ENCODE results near the gene PUS1. TPM values are rescaled to one million over a fixed set of nuclear protein-coding genes. Genes with fewer than 3 reads are reported as not detected.

Gene PUS1
- total RNA-seq, 3 donors from 2014 or later = 21.0 to 28.3 (median 22.9) TPM

- Histone ChIP-seq H3K4me3 (no peak overlapping the region), H3K4me1 (ENCODE audit: low read depth) (peaks cover 5% of the 10 kb centered on the region), H3K36me3 (ENCODE audit: low read depth) (peaks cover 9% of the 10 kb centered on the region), H3K9me3 (no peaks in the 10 kb centered on the region)
- no peak for ATAC-seq
- intact Hi-C loops (cut with DNase I, micrococcal nuclease) = no loop called here
- TF ChIP-seq CTCF (IDR thresholded peaks at IDR 0.05) = no peak
- DNase-seq = no peak
Observed at GRCh38 chr12:131905081-131905629, 23.9 kb upstream of the PUS1 start.

GRCh38 chr12:131905630-131906091, 23.4 kb upstream of the PUS1 start:
- DNase-seq = no peak
- no peaks in the 10 kb centered on the region for H3K9me3 ChIP-seq
- peaks cover 9% of the 10 kb centered on the region for H3K36me3 ChIP-seq (ENCODE audit: low read depth)
- no peak overlapping the region for H3K4me3 ChIP-seq
- no peak for TF ChIP-seq CTCF (IDR thresholded peaks at IDR 0.05)
- intact Hi-C loops (cut with DNase I, micrococcal nuclease) = no loop called here
- ATAC-seq = no peak
- peaks cover 5% of the 10 kb centered on the region for H3K4me1 ChIP-seq (ENCODE audit: low read depth)

GRCh38 chr12:131907379-131908091, 21.5 kb upstream of the PUS1 start:
- peaks cover 9% of the 10 kb centered on the region for H3K36me3 ChIP-seq (ENCODE audit: low read depth)
- no peak for ATAC-seq

GRCh38 chr12:131908092-131909080, 20.7 kb upstream of the PUS1 start:
- ATAC-seq (no peak), DNase-seq (no peak)
- intact Hi-C loops (cut with DNase I, micrococcal nuclease) = no loop called here
- H3K4me1 ChIP-seq (ENCODE audit: low read depth) = no peaks in the 10 kb centered on the region
- TF ChIP-seq CTCF (IDR thresholded peaks at IDR 0.05) = no peak
- H3K9me3 ChIP-seq = no peaks in the 10 kb centered on the region
- H3K4me3 ChIP-seq = no peak overlapping the region
- peaks cover 9% of the 10 kb centered on the region for H3K36me3 ChIP-seq (ENCODE audit: low read depth)

More at GRCh38 chr12:131907379-131908091, 21.5 kb upstream of the PUS1 start:
- intact Hi-C loops (cut with DNase I, micrococcal nuclease) = no loop called here
- no peaks in the 10 kb centered on the region for H3K9me3 ChIP-seq
- no peak for TF ChIP-seq CTCF (IDR thresholded peaks at IDR 0.05)
- H3K4me1 ChIP-seq (ENCODE audit: low read depth) = no peaks in the 10 kb centered on the region
- DNase-seq = no peak
- no peak overlapping the region for H3K4me3 ChIP-seq

- intact Hi-C loops (cut with DNase I, micrococcal nuclease) = no loop called here
- no peaks in the 10 kb centered on the region for H3K4me1 ChIP-seq (ENCODE audit: low read depth)
- no peak for DNase-seq
- H3K36me3 ChIP-seq (ENCODE audit: low read depth) = peaks cover 9% of the 10 kb centered on the region
- no peak for TF ChIP-seq CTCF (IDR thresholded peaks at IDR 0.05)
- H3K4me3 ChIP-seq = no peak overlapping the region
- H3K9me3 ChIP-seq = no peaks in the 10 kb centered on the region
- ATAC-seq = no peak
Observed at GRCh38 chr12:131909081-131909751, 19.9 kb upstream of the PUS1 start.

All from mucosa of descending colon (tissue), 3 donors.